Right lobe of liver (tissue), 6 donors: ENCODE measurements around the gene ATAD2B. TPM values are rescaled to one million over a fixed set of nuclear protein-coding genes. Genes with fewer than 3 reads are reported as not detected.
A peak's percentile ranks its signal among the peaks of the same experiment; 100 is the strongest.

Experiments
- ATAC-seq, 4 donors: fragments of 200-7000 bp; cut with Tn5 transposase; one replicate each; pipeline ENCODE4 v1.9.1; 2020; ENCODE audit warnings: mild to moderate bottlenecking in 4 of 4, moderate library complexity in 4 of 4
- DNase-seq, 3 donors: peaks; one replicate each; pipeline ENCODE4 v3.0.0-alpha.2; 2020
- H3K27ac ChIP-seq, 3 donors: fragments of 200-600 bp; one replicate each; pipeline ENCODE4 v1.8.0; 2022
- H3K27me3 ChIP-seq, 2 donors: fragments of 200-600 bp; one replicate each; pipeline ENCODE4 v1.8.0; 2022
- H3K36me3 ChIP-seq, 4 donors: fragments of 200-600 bp; sonication (generic) in 1 of 4; one replicate each; pipeline versions ENCODE4 v1.5.1 to v1.8.0; 2017 to 2022; ENCODE audit warnings: control low read depth in 1 of 4
- H3K4me1 ChIP-seq, 4 donors: fragments of 200-600 bp; sonication (generic) in 1 of 4; one replicate each; pipeline versions ENCODE4 v1.5.1 to v1.8.0; 2017 to 2022; ENCODE audit warnings: control low read depth in 1 of 4
- H3K4me3 ChIP-seq, 3 donors: fragments of 200-600 bp; one replicate each; pipeline ENCODE4 v1.8.0; 2022
- H3K9me3 ChIP-seq, 4 donors: fragments of 200-600 bp; sonication (generic) in 1 of 4; one replicate each; pipeline versions ENCODE4 v1.5.1 to v1.8.0; 2017 to 2022; ENCODE audit warnings: control low read depth in 1 of 4
- CTCF ChIP-seq, 4 donors: fragments of 200-600 bp in 3 of 4; fragments of 450-650 bp in 1 of 4; IDR thresholded peaks; one replicate each; pipeline versions ENCODE4 v1.5.1 to v1.8.0; 2016 to 2022; ENCODE audit warnings: antibody characterized with exemption in 4 of 4, mild to moderate bottlenecking in 2 of 4
- POLR2A ChIP-seq: fragments of 450-650 bp; IDR thresholded peaks from one replicate; pipeline ENCODE4 v1.6.1; 2017; ENCODE audit warnings: antibody characterized with exemption, mild to moderate bottlenecking
- WGBS: methylation state at CpG from one replicate; pipeline ENCODE4 v1.1.6; 2018; ENCODE audit warnings: low coverage, low lambda C conversion rate; ENCODE audit not compliant: insufficient coverage; ENCODE audit errors: missing lambda C conversion rate; 5-methylcytosine and 5-hydroxymethylcytosine counted together
- intact Hi-C, 2 donors: fragments of 100-400 bp; cut with DNase I; formaldehyde crosslinking; loops; one replicate each; pipeline versions ENCODE4 v1.11.2 to v1.14.1; 2022
- total RNA-seq, 6 experiments: library from RNA; depleted of rRNA in 2 of 6; stranded (reverse); fragments of >200 nt in 2 of 6; fragmentation: NEBNext Ultra II Directional in 3 of 6; extraction: Animal tissue kit (Norgen Biotek cat#: 25700) in 3 of 6; gene quantifications; one replicate each; pipeline versions ENCODE4 v1.1.0 to v1.2.4, GENCODE V29; 2016 to 2023
- donor health status: DM: no; HTN: yes; CAD: no.
- donor health status: DM: no; HTN: no; CAD: no.
- donor health status: DM: no; HTN: no; CAD: no.
- donor health status: DM: no; HTN: yes; CAD: no.
- donor health status: DM: no; HTN: yes; CAD: no.

ATAD2B gene
- total RNA-seq, 6 experiments from 2014 or later, result 7.5 to 12.1 (median 8.8) TPM

- Histone ChIP-seq H3K9me3 (no peaks in the 10 kb centered on the region), H3K27ac (no peak overlapping the region), H3K4me1 (no peaks in the 10 kb centered on the region), H3K4me3 (no peak overlapping the region), H3K36me3 (no peaks in the 10 kb centered on the region), H3K27me3 (no peaks in the 10 kb centered on the region)
- TF ChIP-seq POLR2A, result no peak
- TF ChIP-seq CTCF (IDR thresholded peaks at IDR 0.05), result no peak
- 81% methylated on average over 4 of the region's 4 CpGs for WGBS
- no peak for DNase-seq
- no peak for ATAC-seq
- intact Hi-C loops, result no loop called here
Measured at GRCh38 chr2:23718931-23719700, 207.8 kb downstream of the ATAD2B start.

- H3K4me3 ChIP-seq, result no peak overlapping the region
- no peaks in the 10 kb centered on the region for H3K4me1 ChIP-seq
- ATAC-seq (no peak), DNase-seq (no peak)
- intact Hi-C loops, result no loop called here
- no peaks in the 10 kb centered on the region for H3K36me3 ChIP-seq
- no peak overlapping the region for H3K27ac ChIP-seq
- TF ChIP-seq CTCF (IDR thresholded peaks at IDR 0.05) (no peak), POLR2A (no peak)
- WGBS, result 77% methylated on average over 5 of the region's 5 CpGs
- no peaks in the 10 kb centered on the region for H3K9me3 ChIP-seq
- H3K27me3 ChIP-seq, result no peaks in the 10 kb centered on the region
Measured at GRCh38 chr2:23713351-23713750, 213.6 kb downstream of the ATAD2B start.

GRCh38 chr2:23712756-23713151 lies 214.2 kb downstream of the ATAD2B start:
- Histone ChIP-seq H3K9me3 (no peaks in the 10 kb centered on the region), H3K36me3 (no peaks in the 10 kb centered on the region), H3K4me3 (no peak overlapping the region), H3K4me1 (no peaks in the 10 kb centered on the region), H3K27ac (no peak overlapping the region), H3K27me3 (no peaks in the 10 kb centered on the region)
- intact Hi-C loops, result no loop called here
- no peak for DNase-seq
- WGBS, result no CpG with 5 or more reads among the region's 2 CpGs
- ATAC-seq, result no peak
- TF ChIP-seq CTCF (IDR thresholded peaks at IDR 0.05), result no peak
- no peak for TF ChIP-seq POLR2A

- Histone ChIP-seq H3K4me3 (no peak overlapping the region), H3K36me3 (no peaks in the 10 kb centered on the region), H3K27me3 (no peaks in the 10 kb centered on the region), H3K9me3 (no peaks in the 10 kb centered on the region), H3K4me1 (no peaks in the 10 kb centered on the region), H3K27ac (no peak overlapping the region)
- ATAC-seq, result peak in 1 of 4 donors; percentile 14
- WGBS, result 83% methylated on average over 7 of the region's 7 CpGs
- TF ChIP-seq CTCF (IDR thresholded peaks at IDR 0.05) (no peak), POLR2A (no peak)
- intact Hi-C loops, result no loop called here
- no peak for DNase-seq
Measured at GRCh38 chr2:23711979-23712755, 214.8 kb downstream of the ATAD2B start.
